Esophagus muscularis mucosa (tissue), 4 donors: ENCODE data around the gene SFT2D1. TPM values are rescaled to one million over a fixed set of nuclear protein-coding genes. Genes with fewer than 3 reads are reported as not detected.

Experiments used
- DNase-seq: peaks from one replicate; pipeline ENCODE4 v3.0.0-alpha.2; 2017; ENCODE audit errors: extremely low spot score
- H3K27ac ChIP-seq, 4 donors: fragments of 200-600 bp; sonication (generic); replicated peaks in 1 of 4; 1 replicate in 3 of 4; 2 replicates in 1 of 4; pipeline ENCODE4 v1.5.1; 2016 to 2019; ENCODE audit warnings: mild to moderate bottlenecking in 1 of 4
- H3K27me3 ChIP-seq, 4 donors: fragments of 200-600 bp; sonication (generic); one replicate each; pipeline versions ENCODE4 v1.5.1 to v1.6.0; 2016 to 2019
- H3K36me3 ChIP-seq, 4 donors: fragments of 200-600 bp; sonication (generic); one replicate each; pipeline ENCODE4 v1.5.1; 2016 to 2019
- H3K4me1 ChIP-seq, 4 donors: fragments of 200-600 bp; sonication (generic); one replicate each; pipeline ENCODE4 v1.5.1; 2016 to 2019
- H3K4me3 ChIP-seq, 4 donors: fragments of 200-600 bp; sonication (generic); 1 replicate in 2 of 4; 2 replicates in 2 of 4; pipeline ENCODE4 v1.5.1; 2016 to 2019; ENCODE audit warnings: mild to moderate bottlenecking in 4 of 4, moderate library complexity in 1 of 4
- H3K9me3 ChIP-seq, 4 donors: fragments of 200-600 bp; sonication (generic); 1 replicate in 3 of 4; 2 replicates in 1 of 4; pipeline ENCODE4 v1.5.1; 2016 to 2019
- CTCF ChIP-seq, 3 experiments: fragments of 200-600 bp in 2 of 3; fragments of 450-650 bp in 1 of 3; sonication (generic) in 2 of 3; IDR thresholded peaks; one replicate each; pipeline ENCODE4 v1.5.1; 2017 to 2019; ENCODE audit warnings: antibody characterized with exemption in 3 of 3, mild to moderate bottlenecking in 2 of 3, moderate library complexity in 1 of 3
- EP300 ChIP-seq: sonication (generic); formaldehyde crosslinking; IDR thresholded peaks from one replicate; pipeline ENCODE4 v1.6.1; 2017; ENCODE audit warnings: antibody characterized with exemption
- POLR2A ChIP-seq: fragments of 450-650 bp; IDR thresholded peaks from one replicate; pipeline ENCODE4 v1.6.1; 2017; ENCODE audit warnings: antibody characterized with exemption, moderate library complexity, mild to moderate bottlenecking, low read depth
- POLR2AphosphoS5 ChIP-seq, 2 donors: sonication (generic); formaldehyde crosslinking; IDR thresholded peaks; one replicate each; pipeline ENCODE4 v1.6.1; 2017; ENCODE audit warnings: antibody characterized with exemption in 2 of 2
- WGBS: methylation state at CpG from one replicate; pipeline ENCODE4 v1.1.5; 2018; 5-methylcytosine and 5-hydroxymethylcytosine counted together
- intact Hi-C: fragments of 100-400 bp; cut with DNase I; formaldehyde crosslinking; loops from one replicate; pipeline ENCODE4 v1.15.1; 2023
- total RNA-seq, 4 donors: library from RNA; depleted of rRNA; stranded (reverse); fragments of >200 nt; gene quantifications; one replicate each; pipeline versions ENCODE4 v1.1.0 to v1.2.1, GENCODE V29; 2016

Gene SFT2D1
- total RNA-seq, 4 donors from 2014 or later = 19.8 to 34.9 (median 27.9) TPM

GRCh38 chr6:166375013-166375412 is 32.7 kb upstream of the SFT2D1 start:
- intact Hi-C loops = loop anchor here (5.0 kb wide), 1 partner anchor 43 kb away; no protein-coding TSS in a partner anchor

GRCh38 chr6:166370489-166370888 is 28.1 kb upstream of the SFT2D1 start:
- no peak for DNase-seq
- H3K4me3 ChIP-seq = no peak overlapping the region
- H3K27ac ChIP-seq = no peak overlapping the region
- H3K36me3 ChIP-seq = peaks cover 0 to 19% (median 2%) of the 10 kb centered on the region in 4 donors
- 91% methylated on average over 3 of the region's 3 CpGs for WGBS
- H3K27me3 ChIP-seq = no peaks in the 10 kb centered on the region
- TF ChIP-seq EP300 (no peak), CTCF (IDR thresholded peaks at IDR 0.05) (no peak), POLR2AphosphoS5 (IDR thresholded peaks at IDR 0.05) (no peak), POLR2A (no peak)
- peaks cover 4 to 22% (median 6%) of the 10 kb centered on the region in 4 donors for H3K4me1 ChIP-seq
- H3K9me3 ChIP-seq = no peaks in the 10 kb centered on the region
- intact Hi-C loops = no loop called here

More at GRCh38 chr6:166375013-166375412, 32.7 kb upstream of the SFT2D1 start:
- Histone ChIP-seq H3K27ac (no peak overlapping the region), H3K36me3 (peaks cover 0 to under 1% (median 0%) of the 10 kb centered on the region in 4 donors), H3K9me3 (no peaks in the 10 kb centered on the region), H3K4me1 (peaks cover 6 to 11% (median 6%) of the 10 kb centered on the region in 4 donors), H3K27me3 (no peaks in the 10 kb centered on the region), H3K4me3 (no peak overlapping the region)
- WGBS = 100% methylated on average over 1 of the region's 1 CpG
- DNase-seq = no peak
- TF ChIP-seq EP300 = no peak
- TF ChIP-seq POLR2AphosphoS5 (IDR thresholded peaks at IDR 0.05) = no peak
- no peak for TF ChIP-seq POLR2A
- TF ChIP-seq CTCF (IDR thresholded peaks at IDR 0.05) = no peak

DNA sequence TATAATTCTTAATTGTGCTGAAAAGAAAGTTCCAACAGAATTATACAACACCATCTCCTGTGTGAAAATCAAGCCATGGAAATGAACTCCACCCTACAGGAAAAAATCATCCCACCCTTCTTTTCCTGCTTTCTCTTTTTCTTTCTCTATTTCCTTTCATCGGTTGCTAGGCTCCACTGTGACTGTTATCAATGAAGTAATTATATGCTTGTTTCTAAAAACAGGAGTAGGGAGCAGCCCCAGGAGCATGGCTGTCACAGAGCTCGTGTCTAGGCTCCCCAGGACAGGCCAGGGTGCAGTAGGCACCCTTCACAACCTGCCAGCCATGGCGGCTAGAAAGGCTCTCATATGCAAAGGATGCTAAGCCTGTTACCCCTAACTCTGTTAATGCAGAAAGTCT is 27.4 kb upstream of the SFT2D1 start:
- DNase-seq = no peak
- Histone ChIP-seq H3K9me3 (no peaks in the 10 kb centered on the region), H3K4me3 (no peak overlapping the region), H3K36me3 (peaks cover 0 to 21% (median 2%) of the 10 kb centered on the region in 4 donors), H3K4me1 (peaks cover 11 to 28% (median 13%) of the 10 kb centered on the region in 4 donors), H3K27me3 (no peaks in the 10 kb centered on the region), H3K27ac (no peak overlapping the region)
- 70% methylated on average over 3 of the region's 3 CpGs for WGBS
- TF ChIP-seq POLR2A (no peak), POLR2AphosphoS5 (IDR thresholded peaks at IDR 0.05) (no peak), EP300 (no peak), CTCF (IDR thresholded peaks at IDR 0.05) (no peak)
- intact Hi-C loops = no loop called here

DNA sequence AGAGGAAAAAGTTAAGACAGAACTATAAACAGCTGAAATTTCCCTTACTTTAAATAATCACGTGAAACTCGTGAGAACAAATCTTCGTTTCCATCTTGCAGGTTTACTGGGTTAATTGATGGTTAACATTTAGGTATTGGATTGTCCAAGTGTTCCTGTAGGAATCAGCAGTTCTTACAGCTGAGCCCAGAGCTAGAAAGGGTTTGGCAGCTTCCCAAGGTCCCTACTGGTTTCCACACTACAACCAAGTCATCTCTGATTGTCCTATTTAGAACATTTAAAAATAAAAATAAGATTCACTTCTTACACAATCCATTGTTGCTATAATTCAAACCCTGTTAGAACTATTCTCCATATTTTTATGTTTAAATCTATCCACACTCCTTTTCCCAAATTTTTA is 24.6 kb upstream of the SFT2D1 start:
- no peak overlapping the region for H3K4me3 ChIP-seq
- TF ChIP-seq POLR2A (no peak), EP300 (no peak), POLR2AphosphoS5 (IDR thresholded peaks at IDR 0.05) (no peak), CTCF (IDR thresholded peaks at IDR 0.05) (no peak)
- no peak for DNase-seq
- 72% methylated on average over 3 of the region's 3 CpGs for whole genome bisulfite sequencing
- intact Hi-C loops = no loop called here
- peaks cover 0 to 48% (median 10%) of the 10 kb centered on the region in 4 donors for H3K36me3 ChIP-seq
- peaks cover 24 to 45% (median 26%) of the 10 kb centered on the region in 4 donors for H3K4me1 ChIP-seq
- no peaks in the 10 kb centered on the region for H3K9me3 ChIP-seq
- H3K27me3 ChIP-seq = no peaks in the 10 kb centered on the region
- H3K27ac ChIP-seq = no peak overlapping the region

- Histone ChIP-seq H3K9me3 (no peaks in the 10 kb centered on the region), H3K27ac (peak overlapping the region; percentile 52 to 79 (median 69)), H3K4me1 (peaks cover 24 to 45% (median 26%) of the 10 kb centered on the region in 4 donors), H3K36me3 (peaks cover 0 to 48% (median 10%) of the 10 kb centered on the region in 4 donors), H3K4me3 (no peak overlapping the region), H3K27me3 (no peaks in the 10 kb centered on the region)
- TF ChIP-seq POLR2AphosphoS5 (IDR thresholded peaks at IDR 0.05) (no peak), POLR2A (no peak), EP300 (no peak), CTCF (IDR thresholded peaks at IDR 0.05) (no peak)
- DNase-seq = no peak
- intact Hi-C loops = no loop called here
- 72% methylated on average over 6 of the region's 6 CpGs for WGBS
Measured at GRCh38 chr6:166365806-166366205, 23.5 kb upstream of the SFT2D1 start.
